GM12873 (cell line): ENCODE results near the gene TBX18.

Experiments
- TF ChIP-seq, protein P1 (sequence below): IDR thresholded peaks from 2 replicates; pipeline ENCODE4 v1.5.1; 2012; ENCODE audit warnings: low read depth, mild to moderate bottlenecking, moderate library complexity, low read length, control low read depth; ENCODE audit not compliant: insufficient read depth; ENCODE audit errors: missing control alignments

The TBX18 gene

DNA sequence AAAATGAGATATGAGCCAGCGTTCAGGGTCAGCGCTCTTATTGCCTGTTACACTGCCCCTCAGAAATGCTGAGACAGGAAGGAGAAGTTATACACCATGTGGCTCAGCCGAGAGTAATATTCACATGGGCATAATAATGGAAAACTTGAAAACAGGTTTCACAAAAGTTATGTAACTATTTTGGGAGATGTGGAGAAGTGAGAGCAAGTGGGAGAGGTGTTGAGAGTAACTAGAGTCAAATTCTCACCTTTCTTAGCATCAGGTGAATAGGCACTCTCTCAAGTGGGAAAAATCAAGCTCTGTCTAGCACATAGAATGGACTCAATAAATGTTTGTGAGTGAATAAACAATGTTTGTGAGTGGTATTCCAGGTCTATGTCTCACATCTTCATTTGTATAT is 94.5 kb downstream of the TBX18 start:
- TF ChIP-seq, protein P1, sequence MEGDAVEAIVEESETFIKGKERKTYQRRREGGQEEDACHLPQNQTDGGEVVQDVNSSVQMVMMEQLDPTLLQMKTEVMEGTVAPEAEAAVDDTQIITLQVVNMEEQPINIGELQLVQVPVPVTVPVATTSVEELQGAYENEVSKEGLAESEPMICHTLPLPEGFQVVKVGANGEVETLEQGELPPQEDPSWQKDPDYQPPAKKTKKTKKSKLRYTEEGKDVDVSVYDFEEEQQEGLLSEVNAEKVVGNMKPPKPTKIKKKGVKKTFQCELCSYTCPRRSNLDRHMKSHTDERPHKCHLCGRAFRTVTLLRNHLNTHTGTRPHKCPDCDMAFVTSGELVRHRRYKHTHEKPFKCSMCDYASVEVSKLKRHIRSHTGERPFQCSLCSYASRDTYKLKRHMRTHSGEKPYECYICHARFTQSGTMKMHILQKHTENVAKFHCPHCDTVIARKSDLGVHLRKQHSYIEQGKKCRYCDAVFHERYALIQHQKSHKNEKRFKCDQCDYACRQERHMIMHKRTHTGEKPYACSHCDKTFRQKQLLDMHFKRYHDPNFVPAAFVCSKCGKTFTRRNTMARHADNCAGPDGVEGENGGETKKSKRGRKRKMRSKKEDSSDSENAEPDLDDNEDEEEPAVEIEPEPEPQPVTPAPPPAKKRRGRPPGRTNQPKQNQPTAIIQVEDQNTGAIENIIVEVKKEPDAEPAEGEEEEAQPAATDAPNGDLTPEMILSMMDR: no peak

DNA sequence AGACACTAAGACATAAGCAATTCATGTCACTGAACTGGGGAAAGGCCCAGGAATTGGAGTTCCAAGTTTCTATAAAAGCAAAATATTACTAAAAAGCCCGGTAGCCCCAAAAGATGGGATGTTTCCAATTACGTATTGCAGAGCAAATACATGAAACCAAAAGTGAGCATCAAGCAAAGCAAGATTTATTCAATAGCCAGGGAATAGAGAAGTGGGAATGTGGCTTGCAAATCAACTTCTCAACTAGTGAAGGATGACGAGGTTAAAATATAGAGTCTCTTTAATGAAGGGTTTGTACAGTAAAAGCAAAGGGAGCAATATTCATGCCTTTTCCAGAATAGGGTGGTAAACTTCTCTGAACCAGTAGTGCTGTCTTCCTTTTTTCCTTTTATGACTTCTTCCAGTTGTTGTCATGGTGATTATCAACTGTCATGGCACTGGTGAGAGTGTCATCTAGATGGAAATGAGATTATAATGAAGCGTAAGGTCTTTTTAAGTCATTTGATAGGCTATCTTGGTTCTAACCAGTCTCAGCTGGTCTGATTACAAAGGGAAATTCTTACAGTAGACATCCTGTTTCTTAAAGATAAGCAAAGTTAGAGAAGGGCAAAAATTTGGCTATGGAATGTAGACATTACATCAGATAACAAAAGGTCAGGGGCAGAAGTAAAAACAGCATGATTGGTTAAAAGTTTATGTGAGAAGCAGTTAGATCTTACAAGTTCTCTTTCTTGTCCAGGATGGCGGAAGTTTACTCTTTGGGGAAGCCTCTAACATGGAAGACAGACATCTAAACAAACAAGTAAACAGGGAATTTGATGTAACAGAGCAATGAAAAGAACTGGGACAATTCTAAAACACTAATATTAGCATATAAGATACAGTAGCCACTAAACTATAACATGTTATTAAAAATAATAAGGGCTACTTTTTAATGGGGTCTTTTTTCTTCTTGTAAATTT is 96.9 kb downstream of the TBX18 start:
- TF ChIP-seq, protein P1: no peak

DNA sequence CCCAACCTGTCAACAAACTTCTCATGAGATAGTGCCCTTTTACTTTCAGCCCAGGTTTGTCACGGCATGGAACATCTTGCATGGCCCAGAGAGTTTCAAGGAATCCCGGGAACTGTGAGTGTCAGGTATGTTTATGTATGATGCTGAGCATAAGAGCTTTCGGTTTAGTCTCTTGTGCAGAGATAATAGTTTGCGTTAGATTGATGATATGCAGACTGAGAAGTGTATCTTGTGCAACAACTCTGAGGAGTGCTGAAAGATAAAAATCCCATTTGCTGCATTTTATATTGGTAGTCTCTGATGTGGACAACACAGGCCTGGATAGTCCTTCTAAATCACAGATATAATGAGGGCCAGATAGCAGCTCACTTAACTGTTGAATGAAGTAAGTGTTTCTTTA is 99.0 kb downstream of the TBX18 start:
- TF ChIP-seq, protein P1: no peak

DNA sequence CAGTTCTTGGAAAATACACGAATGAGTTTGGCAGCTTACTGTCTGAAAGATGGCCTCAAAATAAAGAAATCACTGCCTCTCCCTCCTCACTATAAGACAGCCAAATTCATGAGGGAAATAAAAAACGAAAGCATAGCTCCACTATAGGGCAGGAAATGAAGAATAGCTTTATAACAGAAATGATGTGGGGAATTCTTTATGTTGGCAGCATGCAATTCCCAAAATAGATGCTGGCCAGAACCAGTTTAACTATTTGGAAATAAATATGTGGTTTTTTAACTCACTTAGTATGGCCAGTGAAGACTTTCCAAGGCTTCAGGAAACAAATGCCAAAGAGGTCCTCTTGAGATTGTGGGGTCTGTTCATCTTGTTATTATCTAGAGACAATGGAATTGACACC is 100.5 kb downstream of the TBX18 start:
- TF ChIP-seq, protein P1: no peak

DNA sequence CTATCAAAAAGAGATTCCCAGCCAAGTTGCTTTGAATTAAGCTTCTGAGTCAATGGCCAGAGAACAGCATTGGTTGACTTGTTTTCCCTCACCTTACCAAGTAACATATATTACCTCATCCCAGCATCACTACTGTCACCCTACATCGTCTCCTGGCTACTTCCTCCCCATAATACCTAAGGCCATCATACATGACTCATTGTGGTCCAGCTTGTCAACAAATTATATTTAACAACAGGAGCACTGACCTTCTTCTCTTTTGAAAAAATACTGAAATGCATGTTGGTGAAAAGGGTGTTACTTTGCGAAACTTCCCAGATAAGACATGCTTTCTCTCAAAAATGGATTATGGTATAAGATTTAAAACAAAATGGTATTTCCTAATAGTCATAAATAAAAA is 106.9 kb downstream of the TBX18 start:
- TF ChIP-seq, protein P1: no peak

DNA sequence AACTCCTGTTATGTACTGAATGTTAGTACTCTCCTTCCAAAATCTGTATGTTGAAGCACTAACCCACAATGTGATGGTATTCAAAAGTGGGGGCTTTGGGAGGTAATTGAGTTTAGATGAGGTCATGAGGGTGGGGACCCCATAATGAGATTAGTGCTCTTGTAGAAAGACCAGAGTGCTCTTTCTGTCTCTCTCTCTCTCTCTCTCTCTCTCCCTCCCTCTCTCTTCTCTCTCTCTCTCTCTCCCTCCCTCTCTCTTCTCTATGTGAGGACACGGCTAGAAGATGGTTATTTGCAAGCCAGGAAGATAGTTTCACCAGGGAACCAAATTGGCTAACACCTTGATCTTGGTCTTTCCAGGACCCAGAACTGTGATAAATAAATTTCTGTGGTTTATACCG is 107.4 kb downstream of the TBX18 start:
- TF ChIP-seq, protein P1: no peak

DNA sequence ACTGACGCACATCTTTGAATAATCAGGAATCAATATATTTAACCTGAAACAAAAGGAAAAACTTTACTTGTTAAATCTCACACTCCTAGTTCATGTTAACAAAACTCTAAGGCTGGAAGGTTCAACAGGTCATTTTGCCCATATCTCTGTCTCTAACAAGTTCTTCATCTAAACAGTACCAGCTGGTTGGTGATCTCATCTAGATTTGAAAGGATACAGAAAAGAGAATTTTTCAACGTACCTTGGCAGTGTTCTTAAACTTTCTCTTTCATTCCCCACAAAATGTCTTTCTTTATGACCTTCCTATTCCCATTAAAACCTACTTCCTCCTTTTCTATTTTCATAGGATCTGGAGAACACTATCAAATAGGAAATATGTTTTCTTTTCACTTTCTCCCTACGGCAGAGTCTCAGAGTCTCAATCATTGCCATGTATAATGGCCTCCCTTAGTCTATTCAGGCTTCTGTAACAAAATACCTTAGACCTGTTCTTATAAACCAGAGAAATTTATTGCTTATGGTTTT is 111.3 kb downstream of the TBX18 start:
- TF ChIP-seq, protein P1: no peak
